Glutamatergic neuron (in vitro differentiated cells): ENCODE results near the gene NR3C2. TPM values are rescaled to one million over a fixed set of nuclear protein-coding genes. Genes with fewer than 3 reads are reported as not detected.
"Not testable (repeated sequence)": the region's sequence is repeated elsewhere in the genome, so short reads cannot be mapped to it uniquely, and the experiment has no call there.

Experiments
- DNase-seq: peaks from one replicate; pipeline ENCODE4 v3.0.0; 2022
- H3K27ac Mint-ChIP-seq: one replicate; pipeline ENCODE4 v1.8.0; 2020; ENCODE audit warnings: mild to moderate bottlenecking, mixed read lengths, inconsistent platforms; ENCODE audit not compliant: unreplicated experiment
- H3K27me3 Mint-ChIP-seq: one replicate; pipeline ENCODE4 v1.8.0; 2020; ENCODE audit warnings: mild to moderate bottlenecking, moderate library complexity, mixed read lengths, inconsistent platforms; ENCODE audit not compliant: unreplicated experiment
- H3K36me3 Mint-ChIP-seq: one replicate; pipeline ENCODE4 v1.8.0; 2020; ENCODE audit warnings: mild to moderate bottlenecking, mixed read lengths, inconsistent platforms; ENCODE audit not compliant: unreplicated experiment
- H3K4me1 Mint-ChIP-seq: one replicate; pipeline ENCODE4 v1.8.0; 2020; ENCODE audit warnings: mild to moderate bottlenecking, low read depth, mixed read lengths, inconsistent platforms; ENCODE audit not compliant: unreplicated experiment
- H3K4me3 Mint-ChIP-seq: one replicate; pipeline ENCODE4 v1.8.0; 2020; ENCODE audit warnings: mild to moderate bottlenecking, mixed read lengths, inconsistent platforms; ENCODE audit not compliant: unreplicated experiment
- H3K9me3 Mint-ChIP-seq: one replicate; pipeline ENCODE4 v1.8.0; 2020; ENCODE audit warnings: mild to moderate bottlenecking, moderate library complexity, mixed read lengths, inconsistent platforms; ENCODE audit not compliant: unreplicated experiment
- CTCF ChIP-seq: fragments of 200-600 bp; sonication (generic); IDR thresholded peaks from one replicate; pipeline ENCODE4 v1.5.0; 2021; ENCODE audit not compliant: partially characterized antibody, unreplicated experiment
- total RNA-seq: library from RNA; stranded (reverse); fragmentation: NEBNext Ultra II Directional; extraction: Animal tissue kit (Norgen Biotek cat#: 25700); gene quantifications from one replicate; pipeline ENCODE4 v1.2.1, GENCODE V29; 2021; ENCODE audit not compliant: unreplicated experiment

The NR3C2 gene
- total RNA-seq, 1 donor from 2014 or later = 0.29 TPM

- Mint-ChIP-seq H3K36me3 (no peaks in the 10 kb centered on the region), H3K27ac (no peak overlapping the region), H3K4me1 (no peaks in the 10 kb centered on the region), H3K27me3 (no peaks in the 10 kb centered on the region), H3K9me3 (peaks cover 1% of the 10 kb centered on the region), H3K4me3 (no peak overlapping the region)
- DNase-seq = no peak
- TF ChIP-seq CTCF = no peak
These were observed 112.1 kb downstream of the NR3C2 start for GRCh38 chr4:148330161-148330560.

- no peak for DNase-seq
- H3K9me3 Mint-ChIP-seq = peaks cover 1% of the 10 kb centered on the region
- no peaks in the 10 kb centered on the region for H3K4me1 Mint-ChIP-seq
- no peaks in the 10 kb centered on the region for H3K36me3 Mint-ChIP-seq
- no peaks in the 10 kb centered on the region for H3K27me3 Mint-ChIP-seq
- no peak overlapping the region for H3K4me3 Mint-ChIP-seq
- no peak for TF ChIP-seq CTCF
- H3K27ac Mint-ChIP-seq = no peak overlapping the region
These were observed 112.5 kb downstream of the NR3C2 start for GRCh38 chr4:148329751-148330150.

GRCh38 chr4:148327683-148328082 lies 114.5 kb downstream of the NR3C2 start:
- H3K4me1 Mint-ChIP-seq = no peaks in the 10 kb centered on the region

GRCh38 chr4:148323316-148323715 lies 118.9 kb downstream of the NR3C2 start:
- not testable (repeated sequence) for H3K27me3 Mint-ChIP-seq, H3K4me1 Mint-ChIP-seq, H3K9me3 Mint-ChIP-seq, H3K36me3 Mint-ChIP-seq
- peak overlapping the region; percentile 56 for H3K27ac Mint-ChIP-seq
- peak; percentile 36 for DNase-seq
- peak overlapping the region; percentile 77 for H3K4me3 Mint-ChIP-seq

More at GRCh38 chr4:148327683-148328082, 114.5 kb downstream of the NR3C2 start:
- H3K9me3 Mint-ChIP-seq = peaks cover 1% of the 10 kb centered on the region
- no peak overlapping the region for H3K27ac Mint-ChIP-seq
- H3K4me3 Mint-ChIP-seq = no peak overlapping the region
- no peak for DNase-seq
- no peaks in the 10 kb centered on the region for H3K27me3 Mint-ChIP-seq
- no peaks in the 10 kb centered on the region for H3K36me3 Mint-ChIP-seq
- no peak for TF ChIP-seq CTCF

- no peak for TF ChIP-seq CTCF
- Mint-ChIP-seq H3K4me1 (no peaks in the 10 kb centered on the region), H3K36me3 (no peaks in the 10 kb centered on the region), H3K27me3 (no peaks in the 10 kb centered on the region), H3K27ac (no peak overlapping the region), H3K4me3 (no peak overlapping the region), H3K9me3 (no peaks in the 10 kb centered on the region)
- no peak for DNase-seq
These were observed 127.2 kb downstream of the NR3C2 start for GRCh38 chr4:148315049-148315448.
